Stimulated activated CD8-positive, alpha-beta memory T cell treated with anti-CD3 and anti-CD28 coated beads, Interleukin-12 subunit alpha, Interleukin-12 subunit beta, amount 100 ng/mL, for 24 hours (primary cell): ENCODE results near the gene GRIK4.
"Not testable (repeated sequence)": the region's sequence is repeated elsewhere in the genome, so short reads cannot be mapped to it uniquely, and the experiment has no call there.

Experiments used
- DNase-seq: peaks from one replicate; pipeline ENCODE4 v3.0.0-alpha.2; 2020; ENCODE audit errors: extremely low read depth

The GRIK4 gene

GRCh38 chr11:120511116-120511819 is at the start of gene GRIK4:
Gene GRIK4 (plus strand): TSS chr11:120511748. CDS start chr11:120660319, 148,571 bp downstream.
- DNase-seq = peak; percentile 42

- DNase-seq = no peak
Observed at GRCh38 chr11:120462825-120463224, 48.7 kb upstream of the GRIK4 start.

GRCh38 chr11:120465921-120466534 is 45.5 kb upstream of the GRIK4 start:
- no peak for DNase-seq

- DNase-seq = no peak
Observed at GRCh38 chr11:120467627-120468026, 43.9 kb upstream of the GRIK4 start.

- DNase-seq = no peak
Observed at GRCh38 chr11:120471131-120471530, 40.4 kb upstream of the GRIK4 start.

GRCh38 chr11:120471994-120472393 is 39.6 kb upstream of the GRIK4 start:
- no peak for DNase-seq

- DNase-seq = no peak
Observed at GRCh38 chr11:120473503-120473902, 38.0 kb upstream of the GRIK4 start.

GRCh38 chr11:120482149-120482548 is 29.4 kb upstream of the GRIK4 start:
- DNase-seq = no peak

GRCh38 chr11:120484722-120485121 is 26.8 kb upstream of the GRIK4 start:
- no peak for DNase-seq

- no peak for DNase-seq
Observed at GRCh38 chr11:120486138-120486537, 25.4 kb upstream of the GRIK4 start.

GRCh38 chr11:120489799-120490198 is 21.7 kb upstream of the GRIK4 start:
- no peak for DNase-seq

GRCh38 chr11:120492486-120492885 is 19.1 kb upstream of the GRIK4 start:
- no peak for DNase-seq

- no peak for DNase-seq
Observed at GRCh38 chr11:120494595-120494994, 17.0 kb upstream of the GRIK4 start.

- DNase-seq = no peak
Observed at GRCh38 chr11:120499088-120499487, 12.5 kb upstream of the GRIK4 start.

GRCh38 chr11:120499859-120500258 is 11.7 kb upstream of the GRIK4 start:
- no peak for DNase-seq

- no peak for DNase-seq
Observed at GRCh38 chr11:120500414-120501071, 11.0 kb upstream of the GRIK4 start.

GRCh38 chr11:120501440-120501839 is 10.1 kb upstream of the GRIK4 start:
- no peak for DNase-seq

- no peak for DNase-seq
Observed at GRCh38 chr11:120501976-120502755, 9.4 kb upstream of the GRIK4 start.

GRCh38 chr11:120503529-120503928 is 8.0 kb upstream of the GRIK4 start:
- not testable (repeated sequence) for DNase-seq

GRCh38 chr11:120505801-120506425 is 5.6 kb upstream of the GRIK4 start:
- no peak for DNase-seq

- DNase-seq = no peak
Observed at GRCh38 chr11:120509346-120510053, 2.0 kb upstream of the GRIK4 start.
